ENCODE measurements around the gene DTX3L.
A peak's percentile ranks its signal among the peaks of the same experiment; 100 is the strongest.
"Not testable (repeated sequence)": the region's sequence is repeated elsewhere in the genome, so short reads cannot be mapped to it uniquely, and the experiment has no call there.

DTX3L gene

GRCh38 chr3:122562923-122563716, 1.0 kb upstream of the DTX3L start:
- no peak for DNase-seq

- DNase-seq = peak; percentile 62
Observed at GRCh38 chr3:122563717-122564025, 467 bp upstream of the DTX3L start.

DNA sequence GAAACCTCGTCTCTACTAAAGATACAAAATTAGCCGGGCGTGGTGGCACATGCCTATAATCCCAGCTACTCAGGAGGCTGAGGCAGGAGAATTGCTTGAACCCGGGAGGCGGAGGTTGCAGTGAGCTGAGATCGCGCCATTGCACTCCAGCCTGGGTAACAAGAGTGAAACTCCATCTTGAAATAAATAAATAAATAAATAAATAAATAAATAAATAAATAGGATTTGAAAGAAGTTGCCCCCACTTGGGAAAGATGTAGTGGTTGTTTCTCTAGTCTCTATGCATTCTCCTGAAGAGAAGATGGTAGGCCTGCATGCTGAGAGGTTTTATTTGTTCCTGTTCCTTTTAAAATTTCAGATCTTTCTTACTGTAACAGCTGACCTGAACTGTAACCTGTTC, 4.0 kb downstream of the DTX3L start:
- not testable (repeated sequence) for DNase-seq

DNA sequence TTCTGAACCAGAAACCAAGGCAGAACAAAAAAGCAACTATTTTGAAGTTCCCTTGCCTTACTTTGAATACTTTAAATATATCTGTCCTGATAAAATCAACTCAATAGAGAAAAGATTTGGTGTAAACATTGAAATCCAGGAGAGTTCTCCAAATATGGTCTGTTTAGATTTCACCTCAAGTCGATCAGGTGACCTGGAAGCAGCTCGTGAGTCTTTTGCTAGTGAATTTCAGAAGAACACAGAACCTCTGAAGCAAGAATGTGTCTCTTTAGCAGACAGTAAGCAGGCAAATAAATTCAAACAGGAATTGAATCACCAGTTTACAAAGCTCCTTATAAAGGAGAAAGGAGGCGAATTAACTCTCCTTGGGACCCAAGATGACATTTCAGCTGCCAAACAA, 4.6 kb downstream of the DTX3L start:
- DNase-seq = no peak

- DNase-seq = no peak
Observed at GRCh38 chr3:122572940-122573412, 8.8 kb downstream of the DTX3L start.

DNA sequence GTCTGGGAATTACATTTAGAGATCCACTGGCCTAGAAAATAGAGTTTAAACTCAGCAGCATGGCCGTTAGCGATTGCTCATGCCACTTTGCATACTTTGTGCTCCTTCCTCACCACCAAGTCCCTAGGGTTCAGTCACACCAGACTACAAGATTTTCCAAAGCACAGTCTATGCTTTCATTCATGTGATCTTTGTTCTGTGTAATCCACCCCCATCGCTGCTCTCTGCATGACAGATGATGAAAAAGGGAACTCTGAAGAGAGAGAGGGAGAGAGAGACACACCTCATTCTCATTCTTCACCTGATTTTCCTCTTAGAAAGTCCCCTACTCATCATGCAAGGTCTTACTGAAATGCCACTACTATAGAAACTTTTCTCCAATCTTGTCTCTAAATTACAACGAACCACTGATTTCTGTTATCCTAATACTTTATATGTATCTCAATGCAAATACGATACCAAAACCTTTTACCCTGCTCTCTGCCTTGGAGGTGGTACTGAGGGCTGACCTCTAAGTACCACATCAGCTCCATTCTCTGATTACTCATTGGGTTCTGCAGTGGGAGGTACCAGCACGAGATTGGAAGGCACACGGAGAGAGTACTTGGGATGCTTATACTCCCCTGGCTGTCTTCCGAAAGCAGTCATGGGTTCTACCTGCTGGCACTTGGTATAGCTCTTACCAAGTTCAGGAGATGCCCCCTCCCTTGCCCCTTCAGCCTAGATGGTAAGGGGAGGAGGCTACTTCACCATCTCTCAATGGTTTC, 12.2 kb downstream of the DTX3L start:
- peak; percentile 79 for DNase-seq

GRCh38 chr3:122577409-122578031, 13.4 kb downstream of the DTX3L start, which contains the start of gene PARP15:
Gene PARP15, plus strand, starts transcription at chr3:122577650. Its CDS starts 18 bp downstream, at chr3:122577668.
- no peak for DNase-seq

GRCh38 chr3:122578069-122578740, 14.1 kb downstream of the DTX3L start:
- no peak for DNase-seq

GRCh38 chr3:122580470-122580869, 16.3 kb downstream of the DTX3L start:
- DNase-seq = no peak

GRCh38 chr3:122581622-122582021, 17.5 kb downstream of the DTX3L start:
- no peak for DNase-seq

DNA sequence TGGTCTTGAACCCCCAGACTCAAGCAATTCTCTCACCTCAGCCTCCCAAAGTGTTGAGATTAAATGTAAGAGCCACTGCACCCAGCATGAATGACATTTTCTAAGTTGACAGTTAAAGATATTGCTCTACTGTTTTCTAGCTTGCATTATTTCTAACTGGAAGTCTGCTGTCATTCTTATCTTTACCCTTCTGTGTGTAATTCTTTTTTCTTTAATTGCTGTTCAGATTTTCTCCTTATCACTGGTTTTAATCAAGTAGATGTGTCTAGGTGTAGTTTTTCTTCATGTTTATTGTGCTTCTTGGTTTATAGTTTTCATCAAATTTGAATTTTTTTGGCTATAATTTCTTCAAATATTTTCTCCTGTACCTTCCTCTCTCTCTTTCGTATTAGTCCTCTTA, 18.3 kb downstream of the DTX3L start:
- no peak for DNase-seq

DNA sequence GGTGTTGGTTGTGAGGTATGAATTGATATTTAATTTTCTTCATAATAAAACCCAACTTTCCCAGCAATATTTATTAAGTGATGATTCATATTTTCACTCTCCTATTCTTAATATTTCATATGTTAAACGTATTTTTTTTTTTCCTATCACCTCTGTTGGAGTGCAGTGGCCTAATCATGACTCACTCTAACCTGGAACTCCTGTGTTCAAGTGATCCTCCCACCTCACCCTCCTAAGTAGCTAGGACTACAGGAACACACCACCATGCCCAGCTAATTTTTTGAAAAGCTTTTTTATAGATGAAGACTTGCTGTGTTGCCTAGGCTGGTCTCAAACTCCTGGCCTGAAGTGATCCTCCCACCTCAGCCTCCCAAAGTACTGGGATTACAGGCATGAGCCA, 22.0 kb downstream of the DTX3L start:
- no peak for DNase-seq

- DNase-seq = no peak
Observed at GRCh38 chr3:122586773-122587485, 22.8 kb downstream of the DTX3L start.

DNA sequence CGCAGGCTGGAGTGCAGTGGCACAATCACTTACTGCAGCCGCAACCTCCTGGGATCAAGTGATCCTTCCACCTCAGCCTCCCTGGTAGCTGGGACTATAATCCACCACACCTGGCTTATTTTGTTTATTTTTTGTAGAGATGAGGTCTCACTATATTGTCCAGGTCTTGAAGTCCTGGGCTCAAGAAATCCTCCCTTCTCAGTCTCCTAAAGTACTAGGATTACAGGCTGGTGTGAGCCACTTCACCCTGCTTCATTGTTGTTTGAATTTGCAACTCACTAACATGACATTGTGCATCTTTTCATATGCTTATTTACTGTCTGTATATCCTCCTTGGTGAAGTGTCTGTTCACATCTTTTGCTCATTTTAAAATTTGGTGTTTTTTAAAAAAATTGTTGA, 23.4 kb downstream of the DTX3L start:
- DNase-seq = no peak

DNA sequence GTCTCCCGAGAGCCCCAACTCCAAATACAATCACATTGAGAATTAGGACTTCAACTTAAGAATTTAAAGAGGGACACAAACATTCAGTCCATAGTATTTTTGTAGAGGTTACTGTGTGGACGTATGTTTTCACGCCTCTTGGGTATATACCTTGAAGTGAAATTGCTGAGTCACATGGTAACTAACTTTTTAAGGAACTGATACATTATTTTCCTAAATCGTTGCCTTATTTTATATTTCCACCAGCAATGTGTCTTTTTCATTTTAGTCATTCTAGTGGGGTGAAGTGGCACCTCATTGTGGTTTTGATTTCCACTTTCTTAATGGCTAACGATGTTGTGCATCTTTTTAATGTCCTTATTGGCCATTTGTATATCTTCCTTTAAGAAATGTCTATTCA, 25.2 kb downstream of the DTX3L start:
- no peak for DNase-seq

GRCh38 chr3:122590610-122591009, 26.5 kb downstream of the DTX3L start:
- DNase-seq = no peak

DNA sequence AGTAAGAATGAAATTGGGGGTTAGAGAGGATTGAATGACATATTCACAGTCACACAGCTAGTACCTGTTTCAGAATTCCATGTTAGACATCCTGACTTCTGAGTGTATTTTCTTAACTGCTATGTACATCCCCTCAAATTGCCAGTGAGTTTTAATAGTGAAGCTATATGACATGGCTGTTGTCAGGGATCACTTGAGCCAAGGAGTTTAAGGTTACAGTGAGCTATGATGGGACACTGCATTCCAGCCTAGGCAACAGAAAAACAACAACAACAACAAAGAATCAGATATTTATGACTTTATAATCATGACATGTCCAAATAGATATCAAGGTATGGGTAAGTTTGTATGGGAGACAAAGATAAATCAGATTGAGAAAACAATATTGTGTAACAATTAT, 29.9 kb downstream of the DTX3L start:
- no peak for DNase-seq

- no peak for DNase-seq
Observed at GRCh38 chr3:122598151-122598550, 34.0 kb downstream of the DTX3L start.

DNA sequence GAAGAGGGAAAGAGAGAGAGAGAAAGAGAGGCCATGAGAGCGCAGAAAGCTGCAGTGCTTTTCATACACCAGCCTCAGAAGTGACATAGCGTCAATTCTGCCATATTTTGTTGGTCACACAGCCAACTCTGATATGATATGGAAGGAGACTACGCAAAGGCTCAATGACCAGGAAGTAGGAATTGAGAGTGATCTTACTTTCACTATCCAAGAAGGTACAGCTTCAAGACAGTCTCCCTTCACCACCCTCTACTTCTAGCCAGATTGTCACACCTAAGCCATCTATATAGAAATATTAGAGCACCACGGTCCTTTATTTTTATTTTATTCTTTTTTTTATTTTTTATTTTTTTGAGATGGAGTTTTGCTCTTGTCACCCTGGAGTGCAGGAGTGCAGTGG, 34.4 kb downstream of the DTX3L start:
- no peak for DNase-seq

GRCh38 chr3:122602011-122602710, 38.0 kb downstream of the DTX3L start:
- DNase-seq = no peak

- DNase-seq = no peak
Observed at GRCh38 chr3:122603056-122603455, 38.9 kb downstream of the DTX3L start.

GRCh38 chr3:122606330-122606729, 42.2 kb downstream of the DTX3L start:
- no peak for DNase-seq

Data from NCI-H526 treated with DMSO at 0.1 percent for 48 hours (cell line).